GM18520 (cell line): ENCODE measurements around the gene RFX8.

Experiments
- ATAC-seq: cut with Tn5 transposase; IDR thresholded peaks from one replicate; pipeline ENCODE4 v1.9.1; 2021; ENCODE audit not compliant: unreplicated experiment

Gene RFX8

DNA sequence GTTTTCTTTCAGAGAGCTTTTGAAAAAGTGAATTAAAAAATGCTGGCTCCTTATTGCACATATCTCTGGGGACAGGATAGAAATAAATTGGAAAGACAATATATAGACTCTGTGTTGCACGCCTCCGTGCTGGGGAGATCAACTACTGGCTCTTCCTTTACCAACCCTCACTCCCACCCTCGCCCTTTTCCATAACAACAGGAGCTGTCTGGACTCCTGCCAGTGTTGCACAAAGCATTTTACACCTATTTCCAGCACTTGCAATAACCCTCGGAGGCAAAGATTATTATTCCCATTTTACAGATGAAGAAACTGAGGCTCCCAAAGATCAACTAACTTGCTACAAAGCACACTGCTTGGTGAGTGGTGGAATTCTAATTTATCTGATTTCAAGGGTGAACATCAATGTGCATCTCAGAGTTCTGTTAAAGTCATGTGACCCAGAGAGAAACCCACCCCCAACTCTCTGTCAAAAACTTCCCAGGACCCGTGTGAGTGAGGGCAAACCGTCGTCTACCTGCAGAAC is 91.8 kb downstream of the RFX8 start:
- ATAC-seq, result no peak

- ATAC-seq, result no peak
Observed at GRCh38 chr2:101382442-101382841, 92.5 kb downstream of the RFX8 start.

- no peak for ATAC-seq
Observed at GRCh38 chr2:101380376-101380775, 94.5 kb downstream of the RFX8 start.

- ATAC-seq, result no peak
Observed at GRCh38 chr2:101379091-101379490, 95.8 kb downstream of the RFX8 start.

GRCh38 chr2:101375653-101376052 is 99.3 kb downstream of the RFX8 start:
- ATAC-seq, result no peak

DNA sequence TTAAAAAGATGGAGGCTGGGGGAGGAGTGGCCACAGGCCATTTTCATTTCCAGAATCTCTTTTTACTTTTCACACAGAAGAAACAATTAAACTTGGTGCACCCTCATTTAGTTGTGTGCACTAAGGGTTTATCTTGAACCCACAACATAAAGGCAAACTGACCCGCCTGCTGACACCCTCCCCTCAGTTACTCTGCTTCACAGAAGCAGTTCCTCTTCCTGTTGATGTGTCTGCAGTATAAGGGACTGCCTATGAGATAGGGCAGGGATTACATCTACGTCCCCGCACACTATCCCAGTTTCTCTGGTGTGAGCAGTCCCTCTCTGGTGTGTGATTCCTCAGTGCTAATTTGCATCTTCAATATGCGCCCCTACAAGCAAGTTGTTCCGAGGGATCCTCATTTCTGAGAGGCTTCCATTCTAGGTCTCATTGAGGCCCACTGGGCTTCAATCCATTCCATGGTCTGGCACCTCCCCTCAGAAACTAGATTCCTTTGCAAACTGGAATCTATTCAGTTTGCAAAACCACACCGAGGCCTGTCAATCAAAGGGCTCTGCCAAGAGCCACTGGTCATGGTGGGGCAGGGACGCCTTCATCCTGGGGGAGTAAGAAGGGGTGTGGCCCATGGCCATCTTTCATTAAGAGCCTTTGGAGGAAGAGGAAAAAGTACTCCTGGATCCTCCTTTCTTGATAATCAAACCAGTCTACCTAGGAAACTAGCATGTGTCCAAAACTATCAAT is 99.9 kb downstream of the RFX8 start:
- ATAC-seq, result no peak

GRCh38 chr2:101372792-101373191 is 102.1 kb downstream of the RFX8 start:
- ATAC-seq, result no peak

GRCh38 chr2:101371636-101372035 is 103.3 kb downstream of the RFX8 start:
- no peak for ATAC-seq

GRCh38 chr2:101369100-101369499 is 105.8 kb downstream of the RFX8 start:
- no peak for ATAC-seq

- ATAC-seq, result no peak
Observed at GRCh38 chr2:101368376-101368775, 106.5 kb downstream of the RFX8 start.

DNA sequence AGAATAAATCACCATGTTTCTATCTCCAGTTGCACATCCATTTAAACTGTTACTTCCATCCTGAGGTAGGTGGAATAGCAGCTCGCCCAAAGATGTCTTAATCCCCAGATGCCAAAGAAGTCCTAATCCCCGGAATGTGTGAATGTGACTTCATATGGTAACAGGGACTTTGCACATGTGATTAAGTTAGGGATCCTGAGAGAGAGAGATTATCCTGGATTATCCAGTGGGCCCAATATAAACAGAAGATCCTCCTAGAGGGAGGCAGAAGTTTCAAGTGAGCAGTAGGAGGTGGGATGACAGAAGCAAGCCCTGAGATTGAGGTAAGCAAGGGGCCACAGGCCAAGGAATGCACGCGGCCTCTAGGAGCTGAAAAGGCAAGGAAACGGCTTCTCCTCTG is 107.4 kb downstream of the RFX8 start:
- ATAC-seq, result no peak

GRCh38 chr2:101364878-101365277 is 110.0 kb downstream of the RFX8 start:
- ATAC-seq, result no peak

- ATAC-seq, result no peak
Observed at GRCh38 chr2:101362777-101363176, 112.1 kb downstream of the RFX8 start.

DNA sequence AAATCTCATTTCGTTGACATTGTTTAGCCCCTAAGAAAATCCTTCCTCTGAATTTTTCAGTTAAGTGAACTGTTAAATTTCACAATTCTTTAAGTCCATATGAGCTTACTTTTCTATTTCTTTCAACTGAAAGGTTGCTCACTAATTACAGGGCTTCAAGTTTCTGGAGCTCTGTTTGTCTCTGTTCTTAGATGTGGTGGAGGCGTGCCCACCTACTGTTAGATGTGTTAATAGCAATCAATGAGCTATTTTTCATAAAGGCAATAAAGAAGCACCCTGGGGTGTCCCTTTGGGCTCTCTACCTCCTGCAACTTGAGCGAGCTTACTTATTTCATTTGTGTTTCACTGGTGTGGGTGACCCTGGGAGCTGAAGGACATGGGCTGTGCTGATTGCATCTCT is 112.6 kb downstream of the RFX8 start:
- ATAC-seq, result no peak

DNA sequence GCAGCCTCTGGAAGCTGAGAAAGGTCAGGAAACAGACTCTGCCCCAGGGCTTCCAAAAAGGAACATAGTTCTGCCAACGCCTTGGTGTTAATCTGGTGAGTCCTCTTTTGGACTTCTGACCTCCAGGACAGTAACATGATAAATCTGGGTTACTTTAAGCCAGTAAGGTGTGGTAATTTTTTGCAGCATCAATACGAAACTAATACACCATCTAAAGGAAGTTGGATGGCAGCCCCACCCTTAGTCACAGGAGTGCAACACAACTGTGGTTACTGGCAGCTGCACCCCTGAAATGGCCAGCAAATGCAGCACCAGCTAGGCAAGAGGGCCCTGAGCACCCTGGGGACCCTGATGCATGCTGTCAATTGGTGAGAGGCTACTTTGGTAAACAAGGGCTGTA is 113.4 kb downstream of the RFX8 start:
- ATAC-seq, result peak; percentile 46

DNA sequence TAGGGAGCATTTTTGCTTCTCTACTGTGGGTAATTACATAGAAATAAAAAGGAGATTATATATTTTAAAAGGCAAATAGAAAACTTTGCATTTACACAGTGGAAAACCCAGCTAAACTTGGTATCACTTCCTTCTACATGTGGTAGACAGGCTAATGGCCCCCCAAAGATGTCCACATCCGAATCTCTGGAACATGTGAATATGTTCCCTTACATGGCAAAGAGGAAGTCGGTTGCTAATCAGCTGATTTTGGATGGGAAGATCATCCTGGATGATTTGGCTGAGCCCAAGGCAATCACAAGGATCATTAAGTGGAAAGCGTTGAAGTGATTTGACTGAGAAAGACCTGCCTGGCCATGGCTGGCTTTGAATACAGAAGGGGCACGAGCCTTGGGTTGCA is 113.8 kb downstream of the RFX8 start:
- ATAC-seq, result no peak

GRCh38 chr2:101360232-101360631 is 114.7 kb downstream of the RFX8 start:
- ATAC-seq, result no peak

DNA sequence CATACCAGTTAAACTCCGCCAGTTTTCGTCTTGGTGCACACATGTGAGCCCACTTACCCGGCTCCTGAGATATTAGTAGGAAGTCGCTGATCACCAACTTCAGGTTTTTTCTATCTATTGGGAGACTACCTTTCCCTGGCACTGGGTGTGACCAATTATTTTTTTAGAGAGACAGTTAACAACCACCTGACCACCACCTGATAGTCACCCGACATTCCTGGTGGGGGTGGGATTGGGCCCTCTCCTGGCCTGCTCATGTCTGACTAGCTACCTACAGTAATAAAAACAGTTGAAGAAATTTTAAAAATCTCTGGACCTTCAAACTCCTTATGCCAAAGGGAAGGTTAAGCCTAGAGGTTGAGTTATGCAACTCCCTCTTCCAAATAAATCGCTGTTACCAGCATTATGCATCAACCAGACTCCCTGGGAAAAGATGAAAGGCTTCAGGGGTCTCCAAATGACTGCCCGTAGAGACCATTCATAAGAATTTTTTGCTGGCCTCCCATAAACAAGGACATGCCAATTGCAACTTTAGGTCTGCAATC is 115.4 kb downstream of the RFX8 start:
- no peak for ATAC-seq

- ATAC-seq, result no peak
Observed at GRCh38 chr2:101357376-101357775, 117.5 kb downstream of the RFX8 start.

GRCh38 chr2:101356521-101356920 is 118.4 kb downstream of the RFX8 start:
- no peak for ATAC-seq

DNA sequence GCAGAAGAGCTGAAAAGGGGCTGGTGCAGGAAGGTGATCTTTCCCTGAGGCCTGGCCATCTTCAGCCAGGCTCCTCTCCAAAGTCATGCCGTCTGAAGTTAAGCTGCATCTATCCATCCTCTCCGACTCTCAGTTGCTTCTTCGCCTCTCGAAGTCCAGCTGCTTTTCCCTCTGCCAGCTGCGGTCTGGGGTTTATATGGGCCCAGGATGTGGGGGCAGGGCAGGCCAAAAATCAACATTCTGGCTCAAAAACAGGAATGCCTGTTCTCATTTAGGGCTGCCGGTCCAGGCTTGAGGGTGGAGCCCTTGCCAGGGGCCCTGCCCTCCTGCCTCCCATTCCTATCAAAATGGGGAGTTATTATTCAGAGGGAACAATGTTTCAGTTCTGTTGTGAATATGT is 118.9 kb downstream of the RFX8 start:
- ATAC-seq, result no peak

DNA sequence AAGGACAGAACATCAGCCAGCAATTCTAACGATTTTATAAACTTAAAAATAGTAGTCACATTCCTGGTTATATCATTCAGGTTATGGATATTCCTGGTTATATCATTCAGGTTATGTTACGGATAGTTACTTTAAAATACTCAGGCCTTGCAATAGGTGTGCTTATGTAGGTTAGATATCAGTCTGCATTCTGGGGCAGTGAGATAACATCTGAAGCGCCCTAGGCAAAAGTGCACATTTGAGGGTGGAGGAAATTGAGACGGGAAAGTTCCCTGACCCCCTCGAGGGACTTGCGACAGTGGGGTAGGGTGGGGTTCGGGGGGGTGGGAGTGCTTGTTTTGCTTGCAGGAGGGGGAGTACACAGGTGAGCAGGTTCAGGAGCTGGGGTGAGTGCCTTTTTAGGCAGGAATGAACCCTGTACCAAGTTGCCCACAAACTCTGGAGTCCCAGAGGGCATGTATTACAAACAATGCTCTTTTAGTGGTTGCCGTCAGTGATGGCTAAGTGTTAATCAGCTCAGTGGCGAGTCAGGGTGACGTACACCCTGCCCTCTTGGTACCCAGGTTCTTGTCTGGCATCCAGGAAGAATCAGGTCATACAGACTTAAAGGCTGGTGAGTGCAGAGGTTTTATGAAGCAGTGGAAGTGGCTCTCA is 119.4 kb downstream of the RFX8 start:
- no peak for ATAC-seq
